Hepatocyte (in vitro differentiated cells): ENCODE results near the gene BPI. TPM values are rescaled to one million over a fixed set of nuclear protein-coding genes. Genes with fewer than 3 reads are reported as not detected.
A peak's percentile ranks its signal among the peaks of the same experiment; 100 is the strongest.

Experiments
- DNase-seq: peaks from one replicate; pipeline ENCODE4 v3.0.0-alpha.2; 2016; ENCODE audit warnings: low spot score
- H2AFZ ChIP-seq: fragments of 200-600 bp; sonication (generic); 2 replicates; pipeline ENCODE4 v1.6.0; 2016; ENCODE audit warnings: antibody characterized with exemption, mild to moderate bottlenecking
- H3K27ac ChIP-seq: fragments of 200-600 bp; sonication (generic); 2 replicates; pipeline ENCODE4 v1.5.1; 2016; ENCODE audit warnings: mild to moderate bottlenecking
- H3K27me3 ChIP-seq: fragments of 200-600 bp; sonication (generic); 2 replicates; pipeline ENCODE4 v1.6.1; 2016
- H3K36me3 ChIP-seq: fragments of 200-600 bp; sonication (generic); replicated peaks from 2 replicates; pipeline ENCODE4 v1.5.1; 2016; ENCODE audit warnings: low read depth; ENCODE audit not compliant: insufficient read depth
- H3K4me1 ChIP-seq: fragments of 200-600 bp; sonication (generic); 2 replicates; pipeline ENCODE4 v1.5.1; 2016; ENCODE audit warnings: mild to moderate bottlenecking, moderate library complexity; ENCODE audit not compliant: insufficient read depth
- H3K4me2 ChIP-seq: fragments of 200-600 bp; sonication (generic); 2 replicates; pipeline ENCODE4 v1.6.0; 2016
- H3K4me3 ChIP-seq: fragments of 200-600 bp; sonication (generic); 2 replicates; pipeline ENCODE4 v1.5.1; 2016; ENCODE audit warnings: mild to moderate bottlenecking
- H3K79me2 ChIP-seq: fragments of 200-600 bp; sonication (generic); 2 replicates; pipeline ENCODE4 v1.6.0; 2017; ENCODE audit warnings: mild to moderate bottlenecking
- H3K9me2 ChIP-seq: fragments of 200-600 bp; sonication (generic); replicated peaks from 2 replicates; pipeline ENCODE4 v1.6.0; 2017; ENCODE audit warnings: mild to moderate bottlenecking; ENCODE audit not compliant: insufficient read depth
- H3K9me3 ChIP-seq: fragments of 200-600 bp; sonication (generic); 2 replicates; pipeline ENCODE4 v1.5.1; 2016; ENCODE audit warnings: low read depth, mild to moderate bottlenecking
- H4K20me1 ChIP-seq: fragments of 200-600 bp; sonication (generic); 2 replicates; pipeline ENCODE4 v1.6.0; 2016; ENCODE audit warnings: mild to moderate bottlenecking; ENCODE audit not compliant: insufficient read depth, poor library complexity, severe bottlenecking
- EZH2 ChIP-seq: fragments of 200-600 bp; sonication (generic); IDR thresholded peaks from 2 replicates; pipeline ENCODE4 v1.6.1; 2016; ENCODE audit warnings: antibody characterized with exemption, mild to moderate bottlenecking, borderline replicate concordance
- EZH2phosphoT487 ChIP-seq: fragments of 200-600 bp; sonication (generic); IDR thresholded peaks from one replicate; pipeline ENCODE4 v1.6.1; 2018; ENCODE audit warnings: antibody characterized with exemption, mild to moderate bottlenecking, low read depth, moderate library complexity; ENCODE audit not compliant: unreplicated experiment, severe bottlenecking
- WGBS: methylation state at CpG from one replicate; pipeline ENCODE4 v1.1.6; 2016; ENCODE audit warnings: low lambda C conversion rate; ENCODE audit errors: missing lambda C conversion rate; 5-methylcytosine and 5-hydroxymethylcytosine counted together
- polyA plus RNA-seq: library from polyadenylated mRNA; unstranded; fragments of >200 nt; fragmentation: Nextera tagmentation; extraction: Ambion mirVana; gene quantifications from 2 replicates; pipeline ENCODE4 v1.2.1, GENCODE V29; 2016
- total RNA-seq: library from RNA; depleted of rRNA; stranded (reverse); fragments of >200 nt; gene quantifications from 2 replicates; pipeline ENCODE4 v1.2.3, GENCODE V29; 2014
- TF ChIP-seq, protein P1 (sequence below): fragments of 200-600 bp; sonication (generic); IDR thresholded peaks from 2 replicates; pipeline ENCODE4 v1.5.1; 2016; ENCODE audit warnings: antibody characterized with exemption, mild to moderate bottlenecking; ENCODE audit not compliant: poor library complexity

Gene BPI
- total and polyA plus RNA-seq, 2 experiments from 2014 or later = 0.63 to 0.66 TPM

DNA sequence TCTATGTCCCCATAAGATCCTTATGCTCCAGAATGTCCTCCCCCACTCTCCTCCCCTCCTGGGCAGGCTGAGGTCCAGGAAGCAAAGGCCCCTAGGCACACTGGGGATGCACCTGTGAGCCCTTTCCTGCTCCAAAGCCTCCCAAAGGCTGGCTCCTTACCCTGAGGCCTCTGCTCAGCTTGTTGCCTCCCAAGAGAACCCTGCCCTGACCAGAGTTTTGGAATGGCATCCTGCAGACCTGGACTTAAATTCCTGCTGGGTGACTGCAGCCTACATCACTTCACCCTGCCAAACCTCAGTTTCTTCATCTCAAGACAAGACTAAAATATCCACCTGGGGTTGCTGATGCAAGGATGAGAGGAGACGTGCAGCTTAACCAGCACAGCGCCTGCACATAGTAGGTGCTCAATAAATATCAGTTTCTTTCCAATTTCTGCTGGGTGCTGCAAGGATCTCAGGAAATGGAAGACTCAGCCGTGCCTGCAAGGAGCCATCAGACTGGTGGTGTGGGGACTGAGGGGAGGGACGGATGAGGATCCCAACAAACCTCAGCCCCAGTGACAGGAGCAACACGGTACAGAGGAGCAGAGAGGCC lies 40.2 kb downstream of the BPI start:
- H3K79me2 ChIP-seq = no peaks in the 10 kb centered on the region

DNA sequence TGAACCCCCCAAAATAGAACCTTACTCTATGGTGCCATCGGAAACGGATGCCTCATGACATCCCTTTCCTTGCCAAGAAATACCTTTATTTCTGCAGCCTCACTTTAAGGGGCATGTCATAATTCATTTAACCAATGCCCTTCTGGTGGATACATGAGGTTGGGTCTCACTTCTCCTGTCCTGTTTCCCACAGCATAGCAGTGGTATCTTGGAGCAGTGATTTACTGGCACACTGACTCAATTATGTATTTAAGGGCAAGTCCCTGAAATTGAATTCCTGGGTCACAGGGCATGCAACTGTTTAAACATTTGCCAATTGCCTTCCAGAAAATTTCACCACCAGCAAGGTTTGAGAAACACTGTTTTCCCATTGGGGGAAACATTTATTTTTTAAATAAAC lies 41.7 kb downstream of the BPI start:
- no peak for DNase-seq
- Histone ChIP-seq H3K4me2 (no peak overlapping the region), H3K4me1 (peaks cover 20% of the 10 kb centered on the region), H3K27me3 (no peaks in the 10 kb centered on the region), H3K9me3 (no peaks in the 10 kb centered on the region), H2AFZ (no peak overlapping the region), H3K79me2 (no peaks in the 10 kb centered on the region), H3K4me3 (no peak overlapping the region), H3K27ac (no peak overlapping the region), H3K36me3 (no peaks in the 10 kb centered on the region), H3K9me2 (no peaks in the 10 kb centered on the region), H4K20me1 (no peaks in the 10 kb centered on the region)
- TF ChIP-seq, protein P1, sequence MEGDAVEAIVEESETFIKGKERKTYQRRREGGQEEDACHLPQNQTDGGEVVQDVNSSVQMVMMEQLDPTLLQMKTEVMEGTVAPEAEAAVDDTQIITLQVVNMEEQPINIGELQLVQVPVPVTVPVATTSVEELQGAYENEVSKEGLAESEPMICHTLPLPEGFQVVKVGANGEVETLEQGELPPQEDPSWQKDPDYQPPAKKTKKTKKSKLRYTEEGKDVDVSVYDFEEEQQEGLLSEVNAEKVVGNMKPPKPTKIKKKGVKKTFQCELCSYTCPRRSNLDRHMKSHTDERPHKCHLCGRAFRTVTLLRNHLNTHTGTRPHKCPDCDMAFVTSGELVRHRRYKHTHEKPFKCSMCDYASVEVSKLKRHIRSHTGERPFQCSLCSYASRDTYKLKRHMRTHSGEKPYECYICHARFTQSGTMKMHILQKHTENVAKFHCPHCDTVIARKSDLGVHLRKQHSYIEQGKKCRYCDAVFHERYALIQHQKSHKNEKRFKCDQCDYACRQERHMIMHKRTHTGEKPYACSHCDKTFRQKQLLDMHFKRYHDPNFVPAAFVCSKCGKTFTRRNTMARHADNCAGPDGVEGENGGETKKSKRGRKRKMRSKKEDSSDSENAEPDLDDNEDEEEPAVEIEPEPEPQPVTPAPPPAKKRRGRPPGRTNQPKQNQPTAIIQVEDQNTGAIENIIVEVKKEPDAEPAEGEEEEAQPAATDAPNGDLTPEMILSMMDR = no peak
- no peak for TF ChIP-seq EZH2phosphoT487
- no peak for TF ChIP-seq EZH2
- WGBS = 45% methylated on average over 2 of the region's 2 CpGs

More for the DNA sequence above, 40.2 kb downstream of the BPI start:
- Histone ChIP-seq H3K9me2 (no peaks in the 10 kb centered on the region), H3K4me3 (no peak overlapping the region), H3K27me3 (no peaks in the 10 kb centered on the region), H2AFZ (no peak overlapping the region), H3K4me2 (peak overlapping the region; percentile 31), H3K27ac (no peak overlapping the region), H3K36me3 (no peaks in the 10 kb centered on the region), H3K9me3 (no peaks in the 10 kb centered on the region), H3K4me1 (peaks cover 20% of the 10 kb centered on the region), H4K20me1 (no peaks in the 10 kb centered on the region)
- DNase-seq = no peak
- TF ChIP-seq, protein P1 = no peak
- TF ChIP-seq EZH2phosphoT487 (no peak), EZH2 (no peak)
- 93% methylated on average over 5 of the region's 5 CpGs for WGBS

DNA sequence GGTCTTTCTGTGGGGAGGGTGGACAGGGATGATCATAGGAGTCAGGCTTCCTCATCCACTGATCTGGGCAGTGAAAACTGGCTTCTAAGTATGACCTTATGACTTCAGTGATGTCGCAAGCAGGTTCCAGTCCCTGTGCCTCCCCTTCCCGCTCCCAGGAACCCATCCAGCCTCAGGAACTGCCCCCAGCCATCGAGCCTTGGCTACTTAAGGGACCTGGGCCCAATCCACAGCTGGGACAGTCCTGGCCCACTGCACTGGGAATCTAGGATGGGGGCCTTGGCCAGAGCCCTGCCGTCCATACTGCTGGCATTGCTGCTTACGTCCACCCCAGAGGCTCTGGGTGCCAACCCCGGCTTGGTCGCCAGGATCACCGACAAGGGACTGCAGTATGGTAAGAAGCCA lies 42.3 kb downstream of the BPI start, which contains the start of gene LBP:
Gene LBP, plus strand, starts transcription at position 236 of the 405 bp plus-strand sequence. Its CDS starts 35 bp downstream, at position 271.
- WGBS = 91% methylated on average over 8 of the region's 8 CpGs

More for the DNA sequence above, 42.3 kb downstream of the BPI start, which contains the start of gene LBP:
- TF ChIP-seq, protein P1 = no peak
- TF ChIP-seq EZH2phosphoT487 = no peak
- TF ChIP-seq EZH2 = no peak
- H3K4me1 ChIP-seq = peaks cover 20% of the 10 kb centered on the region
- no peak for DNase-seq
- no peaks in the 10 kb centered on the region for H3K79me2 ChIP-seq
- H3K9me3 ChIP-seq = no peaks in the 10 kb centered on the region
- H3K27ac ChIP-seq = no peak within 1 kb of the TSS
- H3K36me3 ChIP-seq = no peaks in the 10 kb centered on the region
- no peak within 1 kb of the TSS for H3K4me2 ChIP-seq
- H2AFZ ChIP-seq = no peak within 1 kb of the TSS
- H3K9me2 ChIP-seq = no peaks in the 10 kb centered on the region
- H3K4me3 ChIP-seq = no peak within 1 kb of the TSS
- no peaks in the 10 kb centered on the region for H4K20me1 ChIP-seq
- H3K27me3 ChIP-seq = no peaks in the 10 kb centered on the region
